22Rv1 (cell line): ENCODE results near the gene METTL25.

Source experiments
- ZFX ChIP-seq: fragments of 450-650 bp; IDR thresholded peaks from 2 replicates; pipeline ENCODE4 v1.6.1; 2017; ENCODE audit warnings: antibody characterized with exemption, borderline replicate concordance
- TF ChIP-seq, protein P1 (sequence below): fragments of 450-650 bp; IDR thresholded peaks from 2 replicates; pipeline ENCODE4 v1.5.1; 2017; ENCODE audit warnings: mild to moderate bottlenecking

DNA sequence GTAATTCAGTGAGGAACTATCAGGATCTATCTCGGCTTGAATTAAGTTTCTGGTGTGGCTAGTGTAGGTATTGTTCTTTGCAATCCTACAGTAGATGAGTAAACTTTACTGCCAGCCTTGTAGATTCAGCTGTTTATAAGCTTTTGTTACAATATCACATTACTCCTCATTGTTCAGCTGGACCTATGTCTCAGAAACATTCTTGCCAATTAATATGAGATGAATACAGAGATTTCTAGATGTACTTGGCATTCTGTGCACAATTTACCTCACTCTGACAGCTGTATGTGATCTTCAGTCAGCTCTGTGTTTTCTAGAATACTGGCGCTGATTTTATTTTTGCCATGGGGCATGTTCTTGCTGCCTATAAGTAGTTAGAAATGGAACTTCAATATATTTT lies 55.7 kb downstream of the METTL25 start:
- TF ChIP-seq, protein P1, sequence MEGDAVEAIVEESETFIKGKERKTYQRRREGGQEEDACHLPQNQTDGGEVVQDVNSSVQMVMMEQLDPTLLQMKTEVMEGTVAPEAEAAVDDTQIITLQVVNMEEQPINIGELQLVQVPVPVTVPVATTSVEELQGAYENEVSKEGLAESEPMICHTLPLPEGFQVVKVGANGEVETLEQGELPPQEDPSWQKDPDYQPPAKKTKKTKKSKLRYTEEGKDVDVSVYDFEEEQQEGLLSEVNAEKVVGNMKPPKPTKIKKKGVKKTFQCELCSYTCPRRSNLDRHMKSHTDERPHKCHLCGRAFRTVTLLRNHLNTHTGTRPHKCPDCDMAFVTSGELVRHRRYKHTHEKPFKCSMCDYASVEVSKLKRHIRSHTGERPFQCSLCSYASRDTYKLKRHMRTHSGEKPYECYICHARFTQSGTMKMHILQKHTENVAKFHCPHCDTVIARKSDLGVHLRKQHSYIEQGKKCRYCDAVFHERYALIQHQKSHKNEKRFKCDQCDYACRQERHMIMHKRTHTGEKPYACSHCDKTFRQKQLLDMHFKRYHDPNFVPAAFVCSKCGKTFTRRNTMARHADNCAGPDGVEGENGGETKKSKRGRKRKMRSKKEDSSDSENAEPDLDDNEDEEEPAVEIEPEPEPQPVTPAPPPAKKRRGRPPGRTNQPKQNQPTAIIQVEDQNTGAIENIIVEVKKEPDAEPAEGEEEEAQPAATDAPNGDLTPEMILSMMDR = no peak
- TF ChIP-seq ZFX = no peak
